GM12878 (cell line): ENCODE results near the gene GCK. TPM values are rescaled to one million over a fixed set of nuclear protein-coding genes. Genes with fewer than 3 reads are reported as not detected.

ENCODE experiments used
- ATAC-seq: fragments of 200-7000 bp; cut with Tn5 transposase; 3 replicates; pipeline ENCODE4 v1.9.1; 2020; ENCODE audit warnings: mild to moderate bottlenecking, moderate library complexity
- BruUV-seq: library from RNA; stranded (reverse); fragments of 400-500 nt; replicated peaks from 2 replicates; lab custom pipeline; 2021; lab: Mats Ljungman, UMichigan
- CTCF ChIA-PET: fragments of 300-600 bp; sonication (Branson Sonifier 250); formaldehyde crosslinking; extraction: SDS; loops from one replicate; lab custom pipeline; 2021; ENCODE audit warnings: inconsistent platforms; lab: Yijun Ruan, JAX
- POLR2A ChIA-PET: fragments of 350-600 bp; formaldehyde crosslinking; extraction: SDS; loops from one replicate; lab custom pipeline; 2021; ENCODE audit warnings: inconsistent platforms; lab: Charles Lee
- RAD21 ChIA-PET: fragments of 300-600 bp; sonication (Branson Sonifier 250); formaldehyde crosslinking; loops from one replicate; lab custom pipeline; 2023; ENCODE audit warnings: antibody characterized with exemption; ENCODE audit not compliant: unreplicated experiment; lab: Charles Lee
- SMC1A ChIA-PET: fragments of 300-600 bp; sonication (Branson Sonifier 250); formaldehyde crosslinking; loops from one replicate; lab custom pipeline; 2023; ENCODE audit not compliant: unreplicated experiment, uncharacterized antibody; lab: Charles Lee
- DNase-seq: peaks from one replicate; pipeline ENCODE4 v3.0.0-alpha.2; 2011; ENCODE audit warnings: low read depth, low spot score
- FAIRE-seq: peaks from 3 replicates; lab custom pipeline; 2011; peaks lifted over from hg19 to GRCh38; lab: Jason Lieb, UNC
- H2AFZ ChIP-seq: 2 replicates; pipeline ENCODE4 v1.6.0; 2011; ENCODE audit warnings: low read depth, low read length, control low read depth; ENCODE audit not compliant: control insufficient read depth
- H3K27ac ChIP-seq: 2 replicates; pipeline ENCODE4 v1.5.1; 2011; ENCODE audit warnings: control low read depth; ENCODE audit not compliant: control insufficient read depth, insufficient read depth
- H3K27me3 ChIP-seq, 2 experiments: replicated peaks in 1 of 2; 2 replicates each; pipeline versions ENCODE4 v1.6.0 to v1.6.1; 2011; ENCODE audit warnings: low read length in 1 of 2; ENCODE audit not compliant: control insufficient read depth in 2 of 2, insufficient read depth in 2 of 2
- H3K36me3 ChIP-seq, 2 experiments: 2 replicates each; pipeline ENCODE4 v1.5.1; 2011; ENCODE audit warnings: low read length in 1 of 2; ENCODE audit not compliant: control insufficient read depth in 2 of 2, insufficient read depth in 2 of 2
- H3K4me1 ChIP-seq: 2 replicates; pipeline ENCODE4 v1.6.1; 2011; ENCODE audit warnings: mild to moderate bottlenecking, low read length, moderate library complexity, mixed read lengths; ENCODE audit not compliant: control insufficient read depth, insufficient read depth
- H3K4me2 ChIP-seq: 2 replicates; pipeline ENCODE4 v1.6.0; 2011; ENCODE audit warnings: control low read depth; ENCODE audit not compliant: control insufficient read depth, insufficient read depth
- H3K4me3 ChIP-seq: fragments of 200-600 bp; sonication (generic); 2 replicates; pipeline ENCODE4 v1.5.1; 2016
- H3K79me2 ChIP-seq: 2 replicates; pipeline ENCODE4 v1.6.0; 2011; ENCODE audit warnings: low read length; ENCODE audit not compliant: control insufficient read depth, insufficient read depth
- H3K9ac ChIP-seq: 2 replicates; pipeline ENCODE4 v1.8.0; 2011; ENCODE audit warnings: low read length, control low read depth, mixed read lengths; ENCODE audit not compliant: control insufficient read depth, insufficient read depth
- H3K9me3 ChIP-seq: replicated peaks from 3 replicates; pipeline ENCODE4 v1.5.1; 2011; ENCODE audit warnings: mild to moderate bottlenecking, low read length; ENCODE audit not compliant: control insufficient read depth, insufficient read depth
- H4K20me1 ChIP-seq: 2 replicates; pipeline ENCODE4 v1.6.0; 2011; ENCODE audit not compliant: control insufficient read depth, insufficient read depth
- CEBPB ChIP-seq, 2 experiments: fragments of 150-350 bp in 1 of 2; IDR thresholded peaks; 2 replicates each; pipeline ENCODE4 v1.6.1; 2012 to 2014; ENCODE audit warnings: low read depth in 2 of 2, low read length in 2 of 2, borderline replicate concordance in 1 of 2, inconsistent platforms in 1 of 2
- IRF3 ChIP-seq: fragments of 450-650 bp; IDR thresholded peaks from 2 replicates; pipeline ENCODE4 v1.6.1; 2014; ENCODE audit warnings: mild to moderate bottlenecking
- JUND ChIP-seq: IDR thresholded peaks from 2 replicates; pipeline ENCODE4 v1.6.1; 2012; ENCODE audit warnings: low read depth, mild to moderate bottlenecking, low read length, improper control_type of control experiment, moderate library complexity
- MTA2 ChIP-seq: fragments of 450-650 bp; IDR thresholded peaks from 2 replicates; pipeline ENCODE4 v1.6.1; 2016; ENCODE audit warnings: low read depth, mild to moderate bottlenecking, moderate library complexity
- PBX3 ChIP-seq: IDR thresholded peaks from 2 replicates; pipeline ENCODE4 v1.6.1; 2011; ENCODE audit warnings: mild to moderate bottlenecking, low read depth, low read length, moderate library complexity; ENCODE audit not compliant: insufficient replicate concordance
- PRDM15 ChIP-seq: fragments of 450-650 bp; formaldehyde crosslinking; IDR thresholded peaks from 2 replicates; pipeline ENCODE4 v1.4.0; 2020; ENCODE audit warnings: mild to moderate bottlenecking, moderate library complexity
- ZBTB33 ChIP-seq: fragments of 450-650 bp; IDR thresholded peaks from 2 replicates; pipeline ENCODE4 v1.6.1; 2017; ENCODE audit warnings: mild to moderate bottlenecking
- ZNF687 ChIP-seq: fragments of 450-650 bp; IDR thresholded peaks from 2 replicates; pipeline ENCODE4 v1.6.1; 2017; ENCODE audit warnings: mild to moderate bottlenecking, moderate library complexity
- ZZZ3 ChIP-seq: IDR thresholded peaks from 2 replicates; pipeline ENCODE4 v1.6.1; 2011; ENCODE audit warnings: low read depth; ENCODE audit not compliant: control insufficient read depth, insufficient read length
- WGBS: methylation state at CpG from one replicate; pipeline ENCODE4 v1.1.6; 2016; ENCODE audit warnings: low lambda C conversion rate; ENCODE audit not compliant: insufficient replicate concordance, insufficient coverage; ENCODE audit errors: missing lambda C conversion rate; 5-methylcytosine and 5-hydroxymethylcytosine counted together
- in situ Hi-C: fragments of 300-500 bp; cut with MboI; formaldehyde crosslinking; loops from 9 replicates; pipeline ENCODE4 v1.14.3; 2018; ENCODE audit warnings: mixed read lengths
- intact Hi-C: fragments of 100-400 bp; cut with micrococcal nuclease; formaldehyde crosslinking; loops from one replicate; pipeline ENCODE4 v1.14.2; 2022; ENCODE audit not compliant: unreplicated experiment
- polyA plus RNA-seq, 11 experiments: library from polyadenylated mRNA; depleted of rRNA in 4 of 11; unstranded in 6 of 11; stranded (reverse) in 5 of 11; fragments of >200 nt; fragmentation: Nextera tagmentation in 4 of 11; fragmentation: Illumina TruSeq in 1 of 11; extraction: Ambion mirVana in 4 of 11; extraction: Trizol in 1 of 11; gene quantifications; 1 replicate in 1 of 11; 2 replicates in 10 of 11; pipeline versions ENCODE4 v1.2.1 to v1.2.3, GENCODE V29; 2011 to 2016; ENCODE audit warnings: inconsistent platforms in 2 of 11, missing spikeins in 2 of 11, low read depth in 1 of 11
- total RNA-seq, 4 experiments: library from RNA; depleted of rRNA in 3 of 4; stranded (reverse); fragments of >200 nt in 3 of 4; fragmentation: Illumina TruSeq in 1 of 4; extraction: Trizol in 1 of 4; gene quantifications; 2 replicates each; pipeline versions ENCODE4 v1.2.1 to v1.2.3, GENCODE V29; 2013 to 2021

The GCK gene
- total and polyA plus RNA-seq, 10 of the 15 experiments (the other 5 are each of a cell fraction or from before 2014, with no cell fraction given), result 0.06 to 0.16 TPM; not detected in 8

GRCh38 chr7:44206008-44206407 is 16.8 kb upstream of the GCK start:
- SMC1A ChIA-PET, result interaction anchor here (0.8 to 1.0 kb wide), 3 partner anchors 35 to 282 kb away, joined by 3 read pairs; no protein-coding TSS in a partner anchor
- BruUV-seq, result no TSS peak
- 91% methylated on average over 5 of the region's 5 CpGs for WGBS
- no peak for DNase-seq
- no peaks in the 10 kb centered on the region for H4K20me1 ChIP-seq
- RAD21 ChIA-PET, result no interaction called here
- H3K4me3 ChIP-seq, result no peak overlapping the region
- H3K79me2 ChIP-seq, result peaks cover 26% of the 10 kb centered on the region
- no peak overlapping the region for H2AFZ ChIP-seq
- no peak overlapping the region for H3K4me2 ChIP-seq
- H3K27ac ChIP-seq, result no peak overlapping the region
- in situ Hi-C loops (no loop called here), intact Hi-C loops (no loop called here)
- CTCF ChIA-PET, result interaction anchor here (0.8 to 1.9 kb wide), 2 partner anchors 8 to 35 kb away, joined by 3 to 5 read pairs; no protein-coding TSS in a partner anchor
- peaks cover 25 to 28% of the 10 kb centered on the region in 2 experiments for H3K36me3 ChIP-seq
- H3K27me3 ChIP-seq, result no peaks in the 10 kb centered on the region
- H3K9ac ChIP-seq, result no peak overlapping the region
- POLR2A ChIA-PET, result no interaction called here
- FAIRE-seq, result no peak
- no peaks in the 10 kb centered on the region for H3K9me3 ChIP-seq
- H3K4me1 ChIP-seq, result no peaks in the 10 kb centered on the region; the same call in 1 of the 2 replicates
- no peak for ATAC-seq
- TF ChIP-seq CEBPB (IDR thresholded peaks at IDR 0.05; ENCODE audit: borderline replicate concordance in 1 of 2, low read depth in 2 of 2, low read length in 2 of 2), result no peak
- no peak for TF ChIP-seq ZBTB33
- TF ChIP-seq PRDM15 (CRISPR knock-in tag), result no peak
- TF ChIP-seq PBX3, result no peak
- no peak for TF ChIP-seq JUND
- TF ChIP-seq ZNF687, result no peak
- TF ChIP-seq IRF3, result no peak
- TF ChIP-seq ZZZ3, result no peak
- no peak for TF ChIP-seq MTA2
